Right atrium auricular region (tissue), 2 donors: ENCODE data around the gene DNPEP. TPM values are rescaled to one million over a fixed set of nuclear protein-coding genes. Genes with fewer than 3 reads are reported as not detected.

ENCODE experiments used
- DNase-seq: peaks from one replicate; pipeline ENCODE4 v3.0.0-alpha.2; 2019; ENCODE audit warnings: low spot score
- H3K27ac ChIP-seq, 2 donors: fragments of 200-600 bp; sonication (generic); 1 replicate in 1 of 2; 2 replicates in 1 of 2; pipeline ENCODE4 v1.5.1; 2016 to 2019
- H3K27me3 ChIP-seq, 2 donors: fragments of 200-600 bp; sonication (generic); one replicate each; pipeline versions ENCODE4 v1.5.1 to v1.6.0; 2017 to 2019
- H3K36me3 ChIP-seq: fragments of 200-600 bp; sonication (generic); one replicate; pipeline ENCODE4 v1.5.1; 2016
- H3K4me1 ChIP-seq, 2 donors: fragments of 200-600 bp; sonication (generic); one replicate each; pipeline versions ENCODE4 v1.5.1 to v1.6.0; 2017 to 2019
- H3K4me3 ChIP-seq, 2 donors: fragments of 200-600 bp; sonication (generic); 1 replicate in 1 of 2; 2 replicates in 1 of 2; pipeline ENCODE4 v1.5.1; 2017 to 2019; ENCODE audit warnings: mild to moderate bottlenecking in 1 of 2, moderate library complexity in 1 of 2
- H3K9me3 ChIP-seq, 2 donors: fragments of 200-600 bp; sonication (generic); one replicate each; pipeline ENCODE4 v1.5.1; 2019
- total RNA-seq, 2 donors: library from RNA; depleted of rRNA; stranded (reverse); fragments of >200 nt; gene quantifications; one replicate each; pipeline ENCODE4 v1.1.0, GENCODE V29; 2016
- TF ChIP-seq, protein P1 (sequence below), 2 donors: fragments of 200-600 bp; sonication (generic); IDR thresholded peaks; one replicate each; pipeline ENCODE4 v1.5.1; 2019; ENCODE audit warnings: antibody characterized with exemption in 2 of 2

The DNPEP gene
- total RNA-seq, 2 donors from 2014 or later: 48.1 to 51.2 TPM

DNA sequence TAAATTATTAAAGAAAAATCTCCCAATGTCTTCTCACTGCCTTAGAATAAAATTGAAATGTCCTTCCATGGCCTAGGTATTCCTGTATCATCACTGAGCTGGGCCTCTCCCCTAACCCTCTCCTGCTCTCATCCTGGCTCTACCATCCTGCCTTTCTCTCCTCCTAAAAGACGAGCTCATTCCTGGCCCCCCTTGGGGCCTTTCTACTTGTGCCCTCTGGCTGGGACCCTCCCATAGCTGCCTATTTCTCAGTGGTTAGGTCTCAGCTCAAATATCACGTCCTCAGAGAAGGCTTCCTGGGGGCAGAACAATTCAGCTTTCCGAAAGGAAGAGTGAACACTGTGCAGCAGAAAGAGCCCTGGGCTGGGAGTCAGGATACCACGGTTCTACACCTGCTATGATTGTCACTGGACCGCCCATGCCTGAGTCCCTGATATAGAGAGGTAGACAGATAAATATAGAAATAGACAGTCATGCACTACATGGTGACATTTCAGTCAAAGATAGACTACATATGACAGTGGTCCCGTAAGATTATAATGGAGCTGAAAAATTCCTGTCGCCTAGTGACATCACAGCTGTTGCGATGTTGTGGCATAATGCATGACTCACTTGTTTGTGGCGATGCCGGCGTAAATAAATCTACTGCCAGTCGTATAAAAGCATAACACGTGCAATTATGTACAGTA, 9.4 kb downstream of the DNPEP start:
- H3K9me3 ChIP-seq: no peaks in the 10 kb centered on the region
- peaks cover 50% of the 10 kb centered on the region for H3K36me3 ChIP-seq

DNA sequence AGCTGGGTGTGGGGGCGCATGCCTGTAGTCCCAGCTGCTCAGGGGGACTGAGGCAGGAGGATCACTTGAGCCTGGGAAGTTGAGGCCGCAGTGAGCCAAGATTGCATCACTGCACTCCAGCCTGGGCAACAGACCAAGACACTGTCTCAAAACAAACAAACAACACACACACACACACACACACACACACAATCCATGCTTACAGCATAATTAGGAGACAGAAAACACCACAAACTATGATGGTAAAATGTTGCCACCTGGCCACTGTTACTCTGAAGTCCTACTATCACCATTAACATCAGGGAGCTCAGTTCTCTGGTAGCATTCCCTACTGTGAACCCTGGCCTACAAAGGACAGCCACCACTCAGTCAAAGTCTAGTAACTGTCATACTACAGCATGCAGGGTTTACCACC, 18.3 kb downstream of the DNPEP start:
- Histone ChIP-seq H3K4me1 (peaks cover 0 to 10% of the 10 kb centered on the region in 2 donors), H3K27me3 (no peaks in the 10 kb centered on the region), H3K4me3 (no peak overlapping the region), H3K9me3 (no peaks in the 10 kb centered on the region), H3K36me3 (peaks cover 10% of the 10 kb centered on the region), H3K27ac (peak overlapping the region; percentile 59 to 61)
- TF ChIP-seq, protein P1, sequence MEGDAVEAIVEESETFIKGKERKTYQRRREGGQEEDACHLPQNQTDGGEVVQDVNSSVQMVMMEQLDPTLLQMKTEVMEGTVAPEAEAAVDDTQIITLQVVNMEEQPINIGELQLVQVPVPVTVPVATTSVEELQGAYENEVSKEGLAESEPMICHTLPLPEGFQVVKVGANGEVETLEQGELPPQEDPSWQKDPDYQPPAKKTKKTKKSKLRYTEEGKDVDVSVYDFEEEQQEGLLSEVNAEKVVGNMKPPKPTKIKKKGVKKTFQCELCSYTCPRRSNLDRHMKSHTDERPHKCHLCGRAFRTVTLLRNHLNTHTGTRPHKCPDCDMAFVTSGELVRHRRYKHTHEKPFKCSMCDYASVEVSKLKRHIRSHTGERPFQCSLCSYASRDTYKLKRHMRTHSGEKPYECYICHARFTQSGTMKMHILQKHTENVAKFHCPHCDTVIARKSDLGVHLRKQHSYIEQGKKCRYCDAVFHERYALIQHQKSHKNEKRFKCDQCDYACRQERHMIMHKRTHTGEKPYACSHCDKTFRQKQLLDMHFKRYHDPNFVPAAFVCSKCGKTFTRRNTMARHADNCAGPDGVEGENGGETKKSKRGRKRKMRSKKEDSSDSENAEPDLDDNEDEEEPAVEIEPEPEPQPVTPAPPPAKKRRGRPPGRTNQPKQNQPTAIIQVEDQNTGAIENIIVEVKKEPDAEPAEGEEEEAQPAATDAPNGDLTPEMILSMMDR (IDR thresholded peaks at IDR 0.05): no peak
- peak; percentile 69 for DNase-seq

More for the DNA sequence above, 9.4 kb downstream of the DNPEP start:
- Histone ChIP-seq H3K27ac (no peak overlapping the region), H3K4me1 (no peaks in the 10 kb centered on the region), H3K4me3 (no peak overlapping the region), H3K27me3 (no peaks in the 10 kb centered on the region)
- TF ChIP-seq, protein P1 (IDR thresholded peaks at IDR 0.05): no peak
- DNase-seq: no peak

GRCh38 chr2:219368690-219369191, 19.0 kb downstream of the DNPEP start:
- no peaks in the 10 kb centered on the region for H3K27me3 ChIP-seq
- peak overlapping the region in 1 of 2 donors; percentile 10 for H3K4me3 ChIP-seq

GRCh38 chr2:219362524-219363164, 25.1 kb downstream of the DNPEP start:
- no peaks in the 10 kb centered on the region for H3K9me3 ChIP-seq
- no peak overlapping the region for H3K27ac ChIP-seq
- peaks cover 0 to 14% of the 10 kb centered on the region in 2 donors for H3K27me3 ChIP-seq
- DNase-seq: peak; percentile 65
- peaks cover 0 to 11% of the 10 kb centered on the region in 2 donors for H3K4me1 ChIP-seq
- no peaks in the 10 kb centered on the region for H3K36me3 ChIP-seq
- no peak overlapping the region for H3K4me3 ChIP-seq
- TF ChIP-seq, protein P1 (IDR thresholded peaks at IDR 0.05): no peak

More at GRCh38 chr2:219368690-219369191, 19.0 kb downstream of the DNPEP start:
- H3K4me1 ChIP-seq: peaks cover 0 to 10% of the 10 kb centered on the region in 2 donors
- TF ChIP-seq, protein P1 (IDR thresholded peaks at IDR 0.05): no peak
- H3K9me3 ChIP-seq: no peaks in the 10 kb centered on the region
- peak; percentile 69 for DNase-seq
- peaks cover 3% of the 10 kb centered on the region for H3K36me3 ChIP-seq
- H3K27ac ChIP-seq: peak overlapping the region; percentile 59 to 61

DNA sequence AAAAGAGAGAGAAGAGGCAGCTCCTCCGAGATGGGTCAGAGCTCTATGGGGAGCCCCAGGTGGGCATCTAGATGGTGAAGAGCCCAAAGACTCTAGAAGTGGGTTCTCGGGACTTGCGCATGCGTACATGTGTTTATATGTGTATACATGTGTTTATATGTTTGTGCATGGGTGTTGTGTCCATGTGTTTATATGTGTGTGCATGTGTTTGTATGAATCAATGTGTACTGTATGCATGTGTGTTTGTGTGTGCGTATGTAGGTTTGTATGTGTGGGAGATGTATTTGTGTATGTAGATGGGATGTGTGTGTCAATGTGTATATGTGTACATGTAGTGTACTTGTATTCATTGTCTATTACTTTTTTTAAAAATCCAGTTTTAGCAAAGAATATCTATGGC, 25.6 kb downstream of the DNPEP start:
- Histone ChIP-seq H3K9me3 (no peaks in the 10 kb centered on the region), H3K4me3 (no peak overlapping the region), H3K27ac (no peak overlapping the region), H3K4me1 (peaks cover 0 to 11% of the 10 kb centered on the region in 2 donors), H3K27me3 (peaks cover 0 to 15% of the 10 kb centered on the region in 2 donors), H3K36me3 (no peaks in the 10 kb centered on the region)
- TF ChIP-seq, protein P1 (IDR thresholded peaks at IDR 0.05): no peak
- DNase-seq: no peak
